ENCODE data around the gene SLC39A7.

SLC39A7 gene

GRCh38 chr6:33183071-33183683 is 17.5 kb upstream of the SLC39A7 start:
- DNase-seq (ENCODE audit: low read depth), result no peak
- TF ChIP-seq, protein P1, sequence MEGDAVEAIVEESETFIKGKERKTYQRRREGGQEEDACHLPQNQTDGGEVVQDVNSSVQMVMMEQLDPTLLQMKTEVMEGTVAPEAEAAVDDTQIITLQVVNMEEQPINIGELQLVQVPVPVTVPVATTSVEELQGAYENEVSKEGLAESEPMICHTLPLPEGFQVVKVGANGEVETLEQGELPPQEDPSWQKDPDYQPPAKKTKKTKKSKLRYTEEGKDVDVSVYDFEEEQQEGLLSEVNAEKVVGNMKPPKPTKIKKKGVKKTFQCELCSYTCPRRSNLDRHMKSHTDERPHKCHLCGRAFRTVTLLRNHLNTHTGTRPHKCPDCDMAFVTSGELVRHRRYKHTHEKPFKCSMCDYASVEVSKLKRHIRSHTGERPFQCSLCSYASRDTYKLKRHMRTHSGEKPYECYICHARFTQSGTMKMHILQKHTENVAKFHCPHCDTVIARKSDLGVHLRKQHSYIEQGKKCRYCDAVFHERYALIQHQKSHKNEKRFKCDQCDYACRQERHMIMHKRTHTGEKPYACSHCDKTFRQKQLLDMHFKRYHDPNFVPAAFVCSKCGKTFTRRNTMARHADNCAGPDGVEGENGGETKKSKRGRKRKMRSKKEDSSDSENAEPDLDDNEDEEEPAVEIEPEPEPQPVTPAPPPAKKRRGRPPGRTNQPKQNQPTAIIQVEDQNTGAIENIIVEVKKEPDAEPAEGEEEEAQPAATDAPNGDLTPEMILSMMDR (IDR thresholded peaks at IDR 0.05; ENCODE audit: control insufficient read depth, insufficient read depth, low read depth, low read length, missing control alignments), result no peak
- no peak overlapping the region for H3K4me3 ChIP-seq (ENCODE audit: control insufficient read depth, low read depth, low read length)

DNA sequence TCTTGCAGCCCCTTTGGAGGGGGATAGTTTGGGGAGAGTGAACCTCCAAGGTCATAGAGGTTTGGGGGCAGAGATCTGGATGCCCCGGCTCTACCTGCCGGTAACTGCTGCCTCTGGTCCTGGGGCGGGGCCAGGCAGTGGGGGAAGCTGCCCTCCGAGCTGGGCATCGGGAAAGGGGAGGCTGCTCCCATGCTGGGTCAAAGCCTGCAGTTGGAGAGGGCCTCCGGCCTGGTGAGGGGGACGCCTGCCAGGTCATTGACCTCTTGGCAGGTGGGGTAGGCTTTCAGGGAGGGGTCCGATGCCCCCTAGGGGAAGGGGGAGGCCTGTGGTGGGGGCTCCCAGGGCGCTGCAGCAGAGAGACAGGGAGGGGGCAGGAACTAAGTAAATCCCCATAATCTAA is 15.5 kb upstream of the SLC39A7 start:
- no peak for DNase-seq (ENCODE audit: low read depth)
- H3K4me3 ChIP-seq (ENCODE audit: control insufficient read depth, low read depth, low read length), result no peak overlapping the region
- TF ChIP-seq, protein P1 (IDR thresholded peaks at IDR 0.05; ENCODE audit: control insufficient read depth, insufficient read depth, low read depth, low read length, missing control alignments), result no peak

DNA sequence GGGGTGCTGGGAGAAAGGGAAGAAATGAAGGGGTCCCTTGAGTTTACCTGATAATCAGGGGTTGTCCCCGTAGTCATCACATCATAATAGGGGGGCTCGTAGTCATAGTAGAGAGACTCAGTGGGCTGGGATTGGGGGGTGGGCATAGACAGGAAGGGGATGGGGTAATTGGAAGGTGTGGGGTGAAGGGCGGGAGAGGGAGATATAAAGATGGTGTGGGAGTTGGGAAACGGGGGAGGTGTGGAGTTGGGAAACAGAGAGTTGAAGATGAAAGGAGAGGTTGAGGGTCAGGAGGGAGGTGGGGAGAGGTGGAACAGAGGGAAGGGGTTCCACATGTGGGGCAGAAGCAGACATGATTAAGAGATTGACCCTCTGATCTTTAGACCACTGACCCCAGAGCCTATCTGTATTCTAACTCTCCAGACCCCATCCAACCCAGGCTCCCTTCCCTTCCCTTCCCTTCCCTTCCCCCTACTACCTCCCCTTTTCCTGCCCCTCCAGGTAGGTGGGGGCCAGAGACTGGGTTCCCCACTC is 14.9 kb upstream of the SLC39A7 start:
- no peak overlapping the region for H3K4me3 ChIP-seq (ENCODE audit: control insufficient read depth, low read depth, low read length)
- no peak for DNase-seq (ENCODE audit: low read depth)
- TF ChIP-seq, protein P1 (IDR thresholded peaks at IDR 0.05; ENCODE audit: control insufficient read depth, insufficient read depth, low read depth, low read length, missing control alignments), result no peak

DNA sequence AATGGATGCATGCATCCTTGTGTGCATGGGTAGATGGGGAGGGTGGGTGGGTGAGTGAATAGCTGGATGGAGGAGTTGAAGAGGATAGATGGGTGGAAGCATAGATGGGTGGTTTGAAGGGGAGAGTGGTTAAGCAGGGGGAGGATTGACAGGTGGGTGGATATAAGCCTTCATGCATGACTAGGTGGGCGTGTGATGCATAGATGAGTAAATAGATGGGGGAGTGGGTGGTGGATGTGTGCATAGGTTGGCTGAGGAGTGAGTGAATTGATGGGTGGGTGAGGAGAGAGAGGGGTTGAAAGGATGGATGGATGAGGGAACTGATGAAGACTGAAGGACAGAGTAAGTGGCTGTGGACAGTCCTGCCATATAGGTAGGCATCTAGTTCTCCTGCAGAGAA is 12.9 kb upstream of the SLC39A7 start:
- DNase-seq (ENCODE audit: low read depth), result no peak
- no peak overlapping the region for H3K4me3 ChIP-seq (ENCODE audit: control insufficient read depth, low read depth, low read length)
- TF ChIP-seq, protein P1 (IDR thresholded peaks at IDR 0.05; ENCODE audit: control insufficient read depth, insufficient read depth, low read depth, low read length, missing control alignments), result no peak

DNA sequence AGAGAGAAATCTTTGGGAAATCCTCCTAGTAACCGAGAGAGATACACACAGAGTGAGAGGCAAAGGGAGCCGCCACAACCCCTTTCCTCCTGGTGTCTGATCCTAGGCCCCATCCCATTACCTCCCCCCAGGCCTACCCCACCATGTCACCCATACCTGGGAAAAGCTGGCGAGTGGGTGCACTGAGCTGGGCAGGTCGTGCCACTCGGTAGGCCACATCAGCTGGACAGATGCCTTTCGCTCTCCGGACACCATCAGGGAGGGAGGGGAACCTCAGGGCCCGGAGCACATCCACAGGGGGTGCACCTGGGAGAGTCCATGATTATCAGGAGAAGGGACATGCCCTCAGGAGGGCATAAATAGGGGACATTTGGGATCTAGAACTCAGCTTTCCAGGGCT is 11.5 kb upstream of the SLC39A7 start:
- TF ChIP-seq, protein P1 (IDR thresholded peaks at IDR 0.05; ENCODE audit: control insufficient read depth, insufficient read depth, low read depth, low read length, missing control alignments), result no peak
- DNase-seq (ENCODE audit: low read depth), result no peak
- H3K4me3 ChIP-seq (ENCODE audit: control insufficient read depth, low read depth, low read length), result no peak overlapping the region

DNA sequence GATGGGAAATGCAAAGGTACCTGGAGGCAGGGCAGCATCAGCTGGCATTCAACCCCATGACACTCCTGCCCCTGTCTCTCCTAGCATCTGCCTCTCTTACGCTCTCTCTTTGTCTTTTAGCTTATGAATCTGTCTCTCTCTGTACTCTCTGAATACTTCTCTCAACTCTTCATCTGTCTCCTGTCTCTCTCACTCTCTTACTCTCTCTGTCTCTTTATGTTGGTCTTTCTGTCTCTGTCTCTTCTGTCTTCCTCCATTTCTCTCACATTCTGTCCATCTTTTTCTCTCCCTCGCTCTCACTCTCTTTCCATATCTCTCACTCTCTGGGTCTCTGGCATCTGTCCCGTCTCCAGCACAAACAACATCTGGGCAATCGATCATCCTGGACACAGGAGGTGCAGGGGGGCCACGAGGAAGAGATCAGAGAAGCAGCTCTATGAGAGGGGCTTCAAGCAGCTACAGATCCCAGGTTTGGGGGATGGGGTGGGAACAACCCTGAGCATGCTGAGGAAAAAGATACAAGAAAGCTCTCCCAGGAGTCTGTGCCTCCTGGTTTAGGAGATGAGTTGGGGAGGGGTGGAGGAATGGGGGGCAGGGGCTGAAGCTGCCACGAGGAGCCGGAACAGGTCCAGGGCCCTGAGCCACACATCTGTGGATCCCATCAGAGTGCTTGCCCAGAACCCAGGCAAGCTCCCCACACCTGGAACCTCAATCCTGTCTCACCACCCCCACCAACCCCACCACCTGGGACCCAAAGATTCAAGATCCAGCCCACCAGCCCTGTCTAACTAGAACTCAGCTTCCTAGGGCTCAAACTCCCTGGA is 10.8 kb upstream of the SLC39A7 start:
- TF ChIP-seq, protein P1 (IDR thresholded peaks at IDR 0.05; ENCODE audit: control insufficient read depth, insufficient read depth, low read depth, low read length, missing control alignments), result no peak
- no peak overlapping the region for H3K4me3 ChIP-seq (ENCODE audit: control insufficient read depth, low read depth, low read length)
- no peak for DNase-seq (ENCODE audit: low read depth)

All from AG09309 (cell line).